NCI-H1048 (cell line): ENCODE data around the gene PGA3.
"Not testable (repeated sequence)": the region's sequence is repeated elsewhere in the genome, so short reads cannot be mapped to it uniquely, and the experiment has no call there.

Experiments
- DNase-seq: peaks from one replicate; lab custom pipeline; 2025; lab: John Stamatoyannopoulos, UW

Gene PGA3

GRCh38 chr11:61202950-61203746, at the start of gene PGA3:
PGA3 (plus strand) TSS chr11:61203515; CDS start chr11:61203565, 50 bp downstream.
- DNase-seq, result not testable (repeated sequence)

DNA sequence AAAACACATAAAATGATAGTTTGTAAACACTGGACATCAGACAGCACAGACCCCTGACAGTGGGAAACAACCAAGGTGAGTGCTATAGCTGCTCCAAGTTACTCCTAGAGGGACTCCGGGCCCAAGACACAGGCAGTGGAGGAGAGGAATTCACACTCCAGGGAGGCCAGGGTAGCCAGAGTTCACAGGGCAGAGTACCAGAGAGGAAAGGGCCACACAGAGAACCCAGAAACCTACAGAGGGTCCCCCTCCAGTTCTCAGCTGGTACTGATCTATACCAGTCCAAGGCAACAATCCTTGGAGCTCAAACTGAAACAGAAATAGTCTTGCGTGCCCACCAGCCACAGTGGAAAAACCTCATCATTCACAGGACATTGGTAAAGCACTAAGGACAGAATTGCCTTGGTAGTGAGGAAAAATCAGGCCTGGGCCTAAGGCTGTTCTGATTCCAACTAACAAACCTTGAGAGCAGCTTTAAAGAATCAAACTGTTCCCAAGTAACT, 49.7 kb upstream of the PGA3 start:
- DNase-seq, result no peak

DNA sequence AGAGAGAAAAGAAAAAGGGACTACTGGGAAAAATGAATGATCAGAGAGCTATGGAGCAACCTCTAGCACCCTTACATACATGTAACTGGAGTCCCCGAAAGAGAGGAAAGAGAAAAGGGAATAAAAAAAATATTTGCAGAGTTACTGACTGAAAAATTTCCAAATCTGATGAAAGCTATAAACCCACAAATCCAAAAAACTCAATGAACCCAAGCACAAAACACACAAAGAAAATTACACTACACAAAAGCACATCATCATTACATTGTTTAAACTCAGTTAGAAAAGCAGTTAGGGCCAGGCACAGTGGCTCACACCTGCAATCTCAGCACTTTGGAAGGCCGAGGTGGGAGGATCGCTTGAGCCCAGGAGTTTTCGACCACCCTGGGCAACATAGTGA, 48.8 kb upstream of the PGA3 start:
- no peak for DNase-seq

DNA sequence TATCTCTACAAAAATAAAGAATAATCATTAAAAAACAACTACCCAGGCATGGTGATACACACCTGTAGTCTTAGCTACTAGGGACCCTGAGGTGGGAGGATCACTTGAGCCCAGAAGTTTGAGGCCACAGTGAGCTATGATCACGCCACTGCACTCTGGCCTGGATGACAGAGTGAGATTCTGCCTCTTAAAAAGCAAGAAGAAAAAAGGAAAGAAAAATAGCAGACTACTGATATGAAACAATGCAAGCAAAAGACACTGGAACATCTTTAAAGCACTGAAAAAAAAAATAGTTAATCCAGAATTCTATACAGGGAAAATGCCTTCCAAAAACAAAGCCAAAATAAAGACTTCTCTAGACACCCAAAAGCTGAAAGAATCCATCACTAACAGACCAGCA, 48.0 kb upstream of the PGA3 start:
- no peak for DNase-seq

DNA sequence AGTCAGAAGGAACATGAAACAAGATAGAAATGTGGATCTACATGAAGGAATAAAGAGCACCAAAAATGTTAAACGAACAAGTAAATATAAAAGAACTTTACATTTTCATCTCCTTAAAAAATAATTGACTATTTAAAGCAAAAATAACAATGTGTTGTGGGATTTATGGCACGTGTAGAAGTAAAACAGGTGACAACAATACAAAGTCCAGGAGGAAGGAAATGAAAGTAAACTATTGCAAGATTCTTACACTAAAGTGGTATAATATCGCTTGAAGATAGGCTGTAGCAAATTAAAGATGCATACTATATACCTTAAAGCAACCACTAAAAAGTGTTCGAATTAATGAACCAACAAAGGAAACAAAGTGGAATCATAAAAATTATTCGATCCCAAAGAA, 47.6 kb upstream of the PGA3 start:
- no peak for DNase-seq

- no peak for DNase-seq
Measured at GRCh38 chr11:61157743-61158142, 45.6 kb upstream of the PGA3 start.

GRCh38 chr11:61158691-61159381, 44.5 kb upstream of the PGA3 start:
- no peak for DNase-seq

DNA sequence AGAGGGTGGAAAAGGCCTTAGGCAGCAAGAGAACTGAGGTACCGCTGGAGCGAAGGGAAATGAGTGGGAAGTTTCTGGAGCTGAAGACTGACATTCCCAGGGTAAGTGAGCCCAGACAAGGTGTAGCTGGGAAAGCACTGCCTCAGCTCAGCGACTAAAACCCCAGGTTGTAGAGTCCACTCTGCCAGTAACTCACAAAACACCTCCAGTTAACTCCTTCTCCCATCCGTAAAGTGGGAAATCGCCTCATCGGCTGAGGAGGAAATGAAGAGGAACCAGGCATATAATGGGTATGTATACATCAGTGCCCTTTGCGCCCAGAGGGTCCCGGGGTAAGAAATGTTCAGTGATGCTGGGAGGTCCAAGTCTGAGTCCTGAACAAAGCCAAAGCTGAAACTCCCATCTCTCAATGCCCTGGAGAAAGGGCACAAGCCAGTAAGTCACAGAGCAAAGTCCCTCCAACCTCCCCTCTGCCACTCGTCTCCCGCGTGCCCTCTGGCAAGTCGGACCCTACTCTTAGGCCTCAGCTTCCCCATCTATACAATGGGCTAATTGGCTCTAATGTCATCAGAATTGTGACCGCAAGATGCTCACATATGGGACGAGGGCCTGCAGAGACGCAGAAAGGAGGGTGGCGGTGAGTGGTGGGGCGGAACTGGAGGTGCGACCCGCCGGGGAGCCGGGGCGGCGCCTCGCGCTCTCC, 42.7 kb upstream of the PGA3 start:
- no peak for DNase-seq

DNA sequence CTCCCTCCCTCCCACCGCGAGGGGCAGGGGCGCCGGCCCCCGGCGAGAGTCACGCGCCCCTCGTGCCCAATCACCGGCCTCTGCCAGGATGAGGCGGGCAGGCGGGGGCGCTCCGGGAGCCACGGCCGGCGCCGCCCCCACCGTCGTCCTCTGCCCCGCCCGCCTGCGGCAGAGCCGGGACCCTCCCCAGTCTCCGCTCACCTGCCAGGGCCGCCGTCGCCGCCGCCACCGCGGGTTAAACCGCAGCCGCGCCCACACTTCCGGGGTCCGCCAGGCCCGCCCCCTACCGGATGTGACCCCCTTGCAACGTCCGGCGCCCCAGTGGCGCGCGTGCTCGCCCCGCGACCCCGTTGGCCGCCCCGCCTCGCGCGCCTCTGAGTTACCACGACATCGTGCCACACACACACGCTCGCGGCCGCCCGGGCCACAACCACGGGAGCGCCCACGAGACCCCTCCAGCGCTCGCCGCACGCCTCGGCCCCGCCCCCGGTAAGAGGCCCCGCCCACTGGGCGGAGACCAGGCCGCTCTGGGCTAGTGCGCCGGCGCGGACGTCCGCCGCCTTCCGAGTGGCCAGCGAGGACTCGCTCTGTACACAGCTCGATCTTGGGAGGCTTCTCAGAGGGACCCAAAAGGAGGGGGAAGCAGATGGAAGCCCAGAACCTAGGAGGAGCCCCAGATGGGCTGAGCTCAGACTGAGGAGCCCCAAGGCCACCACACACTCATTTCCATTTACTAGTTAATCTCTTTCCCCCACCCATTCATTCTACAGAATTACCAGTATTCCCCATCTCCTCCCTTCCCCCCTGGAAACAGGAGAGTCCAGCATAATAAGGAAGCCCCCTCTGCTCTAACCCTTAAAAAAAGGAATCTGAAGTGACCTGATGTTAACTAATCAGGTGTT, 41.9 kb upstream of the PGA3 start, which contains the start of gene VPS37C:
Gene VPS37C, minus strand, starts transcription at position 237 of the 902 bp plus-strand sequence. CDS start 22,597 bp downstream, outside the sequence.
- peak; percentile 75 for DNase-seq

DNA sequence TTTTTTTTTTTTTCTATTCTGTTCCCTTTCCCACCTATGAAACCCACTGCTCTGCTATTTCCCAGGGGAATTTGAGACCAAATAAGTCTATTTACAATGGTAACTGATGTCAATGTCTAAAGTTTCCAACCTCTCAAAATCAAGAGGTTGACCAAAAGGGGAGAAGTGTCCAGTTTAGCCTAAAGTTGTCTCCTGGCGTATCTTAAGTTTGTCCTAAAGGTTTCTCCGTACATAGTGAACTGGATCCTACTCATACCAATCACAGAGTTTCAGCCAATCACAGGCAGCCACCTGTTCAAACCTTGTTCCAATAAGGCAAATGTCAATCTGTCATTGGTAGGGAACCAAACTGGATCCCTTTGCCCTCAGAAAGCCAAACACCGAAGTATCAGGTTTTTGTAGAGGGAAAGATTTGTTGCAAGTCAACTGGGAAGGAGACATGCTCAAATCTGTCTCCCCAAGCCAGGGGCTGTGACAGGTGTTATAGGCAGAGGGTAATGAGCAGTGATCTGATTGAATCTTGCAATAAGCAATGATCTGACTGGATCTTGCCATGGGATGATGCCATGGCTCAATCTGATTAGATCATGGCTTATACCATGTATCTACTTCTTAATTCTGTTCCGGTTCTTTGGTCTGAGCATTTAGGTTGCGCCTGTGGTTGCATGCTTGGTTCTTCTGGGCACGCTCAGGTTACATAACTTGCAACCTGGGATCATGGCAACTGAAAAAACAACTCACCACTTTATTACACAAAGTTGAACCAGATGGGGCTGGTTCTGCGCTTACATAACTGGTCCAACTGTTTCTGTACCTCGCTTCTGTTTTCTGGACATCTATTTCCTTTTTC, 41.0 kb upstream of the PGA3 start:
- no peak for DNase-seq

DNA sequence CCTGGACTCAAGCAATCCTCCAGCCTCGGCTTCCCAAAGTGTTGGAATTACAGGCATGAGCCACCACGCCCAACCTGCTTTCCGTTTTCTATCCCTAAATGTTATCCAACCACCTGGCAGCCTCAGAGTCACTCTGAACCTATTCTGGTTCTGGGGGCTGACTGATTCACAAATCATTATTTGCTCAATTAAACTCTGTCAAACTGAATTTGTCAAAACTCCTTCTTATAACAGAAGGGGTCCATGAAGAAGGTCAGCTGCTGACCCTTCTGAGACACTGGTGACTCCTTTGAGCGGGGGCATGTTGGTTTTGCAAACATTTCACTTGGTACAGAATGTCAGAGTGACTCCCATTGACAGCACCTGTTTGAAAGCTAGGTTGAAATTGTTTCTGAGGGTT, 40.3 kb upstream of the PGA3 start:
- no peak for DNase-seq

- DNase-seq, result no peak
Measured at GRCh38 chr11:61163714-61164605, 39.4 kb upstream of the PGA3 start.

- DNase-seq, result no peak
Measured at GRCh38 chr11:61164606-61165424, 38.5 kb upstream of the PGA3 start.

GRCh38 chr11:61165785-61166184, 37.5 kb upstream of the PGA3 start:
- not testable (repeated sequence) for DNase-seq

DNA sequence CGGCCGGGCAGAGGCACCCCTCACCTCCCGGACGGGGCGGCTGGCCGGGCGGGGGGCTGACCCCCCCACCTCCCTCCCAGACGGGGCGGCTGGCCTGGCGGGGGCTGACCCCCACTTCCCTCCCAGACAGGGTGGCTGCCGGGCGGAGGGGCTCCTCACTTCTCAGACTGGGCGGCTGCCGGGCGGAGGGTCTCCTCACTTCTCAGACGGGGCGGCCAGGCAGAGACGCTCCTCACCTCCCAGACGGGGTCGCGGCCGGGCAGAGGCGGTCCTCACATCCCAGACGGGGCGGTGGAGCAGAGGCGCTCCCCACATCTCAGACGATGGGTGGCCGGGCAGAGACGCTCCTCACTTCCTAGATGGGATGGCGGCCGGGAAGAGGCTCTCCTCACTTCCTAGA, 37.0 kb upstream of the PGA3 start:
- DNase-seq, result not testable (repeated sequence)

DNA sequence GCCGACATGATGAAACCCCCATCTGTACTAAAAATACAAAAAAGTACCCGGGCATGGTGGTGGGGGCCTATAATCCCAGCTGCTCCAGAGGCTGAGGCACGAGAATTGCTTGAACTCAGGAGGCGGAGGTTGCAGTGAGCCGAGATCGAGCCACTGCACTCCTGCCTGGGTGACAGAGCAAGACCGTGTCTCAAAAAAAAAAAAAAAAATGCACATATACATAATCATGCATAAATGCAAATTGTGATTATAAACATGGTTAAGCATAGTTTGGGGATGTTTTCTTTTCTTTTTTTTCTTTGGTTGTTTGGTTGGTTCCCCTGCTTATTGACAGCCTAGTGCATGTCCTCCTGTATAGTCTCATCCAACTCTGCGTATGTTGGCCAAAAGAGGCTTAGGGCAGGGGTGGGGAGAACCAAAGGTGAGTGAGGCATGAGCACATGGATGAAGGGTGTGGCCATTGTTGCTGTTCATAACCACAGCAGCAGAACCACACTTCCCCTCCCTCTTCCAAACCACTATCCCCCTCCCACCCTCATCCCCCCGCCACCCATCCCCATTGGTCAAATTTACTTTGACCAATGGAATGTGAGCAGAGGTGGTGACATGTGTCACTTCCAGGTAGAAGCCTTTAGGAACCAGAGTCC, 35.1 kb upstream of the PGA3 start:
- DNase-seq, result no peak

GRCh38 chr11:61168800-61169199, 34.5 kb upstream of the PGA3 start:
- no peak for DNase-seq

GRCh38 chr11:61170566-61170965, 32.7 kb upstream of the PGA3 start:
- no peak for DNase-seq
